ENCODE results near the gene RCL1.

The RCL1 gene

GRCh38 chr9:4814913-4815312 is 22.2 kb downstream of the RCL1 start:
- no peak for DNase-seq

GRCh38 chr9:4815381-4815956 is 22.7 kb downstream of the RCL1 start:
- no peak for DNase-seq

- no peak for DNase-seq
Observed at GRCh38 chr9:4820168-4820567, 27.4 kb downstream of the RCL1 start.

GRCh38 chr9:4821133-4821532 is 28.4 kb downstream of the RCL1 start:
- DNase-seq, result no peak

- no peak for DNase-seq
Observed at GRCh38 chr9:4822057-4822456, 29.3 kb downstream of the RCL1 start.

- no peak for DNase-seq
Observed at GRCh38 chr9:4826417-4827166, 33.8 kb downstream of the RCL1 start.

- no peak for DNase-seq
Observed at GRCh38 chr9:4827224-4827623, 34.5 kb downstream of the RCL1 start.

GRCh38 chr9:4828761-4829160 is 36.0 kb downstream of the RCL1 start:
- no peak for DNase-seq

GRCh38 chr9:4829969-4830368 is 37.2 kb downstream of the RCL1 start:
- no peak for DNase-seq

GRCh38 chr9:4830699-4831098 is 38.0 kb downstream of the RCL1 start:
- DNase-seq, result no peak

- DNase-seq, result no peak
Observed at GRCh38 chr9:4831119-4831518, 38.4 kb downstream of the RCL1 start.

- no peak for DNase-seq
Observed at GRCh38 chr9:4831944-4832343, 39.2 kb downstream of the RCL1 start.

GRCh38 chr9:4832786-4833579 is 40.2 kb downstream of the RCL1 start:
- DNase-seq, result no peak

GRCh38 chr9:4833781-4834560 is 41.2 kb downstream of the RCL1 start:
- DNase-seq, result no peak

GRCh38 chr9:4836676-4837075 is 43.9 kb downstream of the RCL1 start:
- no peak for DNase-seq

GRCh38 chr9:4837261-4838188 is 44.8 kb downstream of the RCL1 start:
- DNase-seq, result no peak

GRCh38 chr9:4838189-4838546 is 45.4 kb downstream of the RCL1 start:
- no peak for DNase-seq

GRCh38 chr9:4839470-4839912 is 46.7 kb downstream of the RCL1 start:
- no peak for DNase-seq

- DNase-seq, result no peak
Observed at GRCh38 chr9:4840018-4840417, 47.3 kb downstream of the RCL1 start.

GRCh38 chr9:4842213-4842612 is 49.5 kb downstream of the RCL1 start:
- DNase-seq, result no peak

GRCh38 chr9:4842734-4843133 is 50.0 kb downstream of the RCL1 start:
- DNase-seq, result no peak

Measured in NCI-H345 (cell line).